GM18499 (cell line): ENCODE measurements around the gene FIG4.
"Not testable (repeated sequence)": the region's sequence is repeated elsewhere in the genome, so short reads cannot be mapped to it uniquely, and the experiment has no call there.

Experiments used
- ATAC-seq: cut with Tn5 transposase; IDR thresholded peaks from one replicate; pipeline ENCODE4 v1.9.1; 2021; ENCODE audit warnings: moderate number of reproducible peaks; ENCODE audit not compliant: insufficient read depth, unreplicated experiment

Gene FIG4

GRCh38 chr6:109793021-109793420 lies 101.9 kb downstream of the FIG4 start:
- ATAC-seq: no peak

- no peak for ATAC-seq
These were observed 102.7 kb downstream of the FIG4 start for GRCh38 chr6:109793792-109794191.

- peak; percentile 25 for ATAC-seq
These were observed 103.3 kb downstream of the FIG4 start for GRCh38 chr6:109794201-109794923.

- no peak for ATAC-seq
These were observed 105.0 kb downstream of the FIG4 start for GRCh38 chr6:109795994-109796555.

- ATAC-seq: no peak
These were observed 108.0 kb downstream of the FIG4 start for GRCh38 chr6:109799129-109799528.

- ATAC-seq: no peak
These were observed 108.6 kb downstream of the FIG4 start for GRCh38 chr6:109799664-109800063.

- ATAC-seq: no peak
These were observed 109.7 kb downstream of the FIG4 start for GRCh38 chr6:109800771-109801170.

- ATAC-seq: no peak
These were observed 110.7 kb downstream of the FIG4 start for GRCh38 chr6:109801794-109802193.

- no peak for ATAC-seq
These were observed 112.9 kb downstream of the FIG4 start for GRCh38 chr6:109804020-109804419.

- ATAC-seq: no peak
These were observed 116.8 kb downstream of the FIG4 start for GRCh38 chr6:109807881-109808280.

GRCh38 chr6:109808837-109809236 lies 117.7 kb downstream of the FIG4 start:
- ATAC-seq: no peak

- ATAC-seq: no peak
These were observed 124.0 kb downstream of the FIG4 start for GRCh38 chr6:109815054-109815453.

GRCh38 chr6:109816452-109817374 lies 125.6 kb downstream of the FIG4 start:
- no peak for ATAC-seq

- peak; percentile 72 for ATAC-seq
These were observed 129.7 kb downstream of the FIG4 start for GRCh38 chr6:109820706-109821350.

GRCh38 chr6:109821428-109821827 lies 130.3 kb downstream of the FIG4 start:
- no peak for ATAC-seq

- ATAC-seq: no peak
These were observed 133.0 kb downstream of the FIG4 start for GRCh38 chr6:109824105-109824504.

- ATAC-seq: no peak
These were observed 135.5 kb downstream of the FIG4 start for GRCh38 chr6:109826551-109826950.

GRCh38 chr6:109831352-109831751 lies 140.3 kb downstream of the FIG4 start:
- ATAC-seq: not testable (repeated sequence)

- ATAC-seq: no peak
These were observed 143.0 kb downstream of the FIG4 start for GRCh38 chr6:109834131-109834530.

GRCh38 chr6:109834595-109835437 lies 143.7 kb downstream of the FIG4 start:
- ATAC-seq: no peak
